NCI-H2227 treated with DMSO at 0.1 percent for 48 hours (cell line): ENCODE data around the gene HIVEP1.
A peak's percentile ranks its signal among the peaks of the same experiment; 100 is the strongest.

Experiments used
- DNase-seq: peaks from one replicate; lab custom pipeline; 2025; lab: John Stamatoyannopoulos, UW

HIVEP1 gene

DNA sequence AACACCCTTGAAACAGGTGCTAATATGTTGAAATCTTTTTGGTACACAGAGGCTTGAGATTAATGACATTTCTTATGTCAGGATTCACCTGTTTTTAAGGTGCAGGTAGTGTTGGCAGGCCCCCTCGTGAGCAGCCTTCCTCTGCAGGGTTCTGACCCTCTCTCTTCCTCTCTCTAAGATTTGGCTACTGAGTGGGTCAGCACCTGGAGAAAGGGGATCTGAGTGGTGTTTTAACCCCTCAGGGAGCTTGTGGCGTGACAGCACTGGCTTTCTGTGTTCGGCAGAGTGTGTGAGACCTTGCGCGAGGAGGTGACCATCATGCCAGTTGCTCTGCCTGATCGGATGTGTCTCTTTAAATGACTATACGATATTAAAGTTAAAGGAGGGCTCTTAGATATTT, 37.1 kb downstream of the HIVEP1 start:
- DNase-seq = no peak

DNA sequence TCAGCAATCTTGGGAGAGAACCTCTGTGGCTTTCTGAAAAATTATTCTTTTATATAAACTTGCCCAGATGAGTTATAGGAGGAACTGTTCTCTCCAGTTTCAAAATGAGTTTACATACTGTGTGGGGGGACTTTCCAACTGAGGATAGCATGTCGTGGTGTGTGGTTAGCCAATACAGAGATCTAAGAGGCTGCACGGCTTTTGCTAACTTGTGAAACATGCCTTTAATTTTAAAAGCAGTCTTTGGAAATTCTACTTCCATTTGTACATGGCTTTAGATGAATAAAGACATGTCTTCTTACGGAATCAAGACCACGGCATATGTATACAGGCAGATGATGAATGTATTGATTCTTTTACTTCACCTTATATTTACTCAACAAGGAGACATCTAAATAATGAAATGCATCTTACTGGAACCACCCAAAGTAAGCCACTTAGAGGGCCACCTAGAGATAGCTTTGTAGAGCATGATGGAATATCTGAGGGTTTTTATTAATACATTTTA, 39.8 kb downstream of the HIVEP1 start:
- no peak for DNase-seq

GRCh38 chr6:12058172-12058961, 46.3 kb downstream of the HIVEP1 start:
- no peak for DNase-seq

DNA sequence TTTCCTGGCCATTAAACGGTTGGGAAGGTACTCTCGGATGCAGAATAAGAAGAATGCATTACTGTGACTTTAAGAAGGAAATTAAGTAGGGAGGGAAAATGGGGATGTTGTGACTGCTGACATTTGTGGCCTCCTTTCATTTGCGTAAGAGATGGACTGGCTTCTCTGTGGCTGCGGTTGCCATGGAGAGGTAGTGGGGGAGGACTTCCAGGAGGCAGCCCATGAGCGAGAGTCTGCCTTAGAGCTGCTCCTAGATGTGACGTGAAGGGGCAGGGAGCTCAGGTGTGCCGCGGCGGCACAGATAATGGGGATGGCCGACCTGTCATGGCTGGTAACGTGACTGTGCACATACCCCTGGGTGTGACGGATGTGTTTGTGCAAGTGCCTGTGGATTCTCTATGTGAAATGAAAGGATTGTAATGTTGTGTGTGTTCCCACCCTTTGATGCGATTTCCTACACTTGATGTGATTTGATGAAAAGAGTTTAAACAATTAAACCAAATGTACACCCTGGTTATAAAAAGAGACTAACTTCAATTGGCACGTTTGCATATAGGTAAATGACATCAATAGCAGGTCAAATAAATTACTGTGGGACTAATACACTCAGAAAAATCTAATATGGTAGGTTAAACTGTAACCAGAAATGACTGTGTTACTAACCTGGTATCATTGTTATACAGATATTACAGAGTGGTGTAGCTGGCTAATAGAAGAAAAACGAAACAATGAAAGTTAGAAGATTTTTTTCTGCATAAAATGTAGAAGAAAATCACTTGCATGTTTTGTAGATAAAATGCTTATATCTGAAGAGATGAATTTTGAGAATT, 48.9 kb downstream of the HIVEP1 start:
- peak; percentile 86 for DNase-seq

- DNase-seq = no peak
Measured at GRCh38 chr6:12062605-12063004, 50.5 kb downstream of the HIVEP1 start.

DNA sequence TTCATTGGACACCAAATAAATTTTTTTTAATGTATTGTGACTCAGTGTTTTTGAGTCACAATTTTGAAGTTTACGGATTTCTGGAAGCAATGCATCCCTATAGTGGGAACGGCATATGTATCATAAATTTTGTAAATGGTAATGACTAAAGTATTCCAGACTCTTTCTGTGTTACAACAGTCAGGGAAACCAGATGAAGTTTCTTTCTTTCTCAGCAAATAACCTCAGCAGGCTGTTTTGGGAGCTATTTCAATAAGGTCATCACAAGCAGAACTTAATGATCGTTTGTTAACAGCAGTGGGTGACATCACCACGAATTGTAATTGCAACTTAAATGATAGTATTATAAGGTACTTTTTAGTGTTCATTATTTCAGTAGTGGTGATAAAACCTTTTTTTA, 52.0 kb downstream of the HIVEP1 start:
- no peak for DNase-seq

DNA sequence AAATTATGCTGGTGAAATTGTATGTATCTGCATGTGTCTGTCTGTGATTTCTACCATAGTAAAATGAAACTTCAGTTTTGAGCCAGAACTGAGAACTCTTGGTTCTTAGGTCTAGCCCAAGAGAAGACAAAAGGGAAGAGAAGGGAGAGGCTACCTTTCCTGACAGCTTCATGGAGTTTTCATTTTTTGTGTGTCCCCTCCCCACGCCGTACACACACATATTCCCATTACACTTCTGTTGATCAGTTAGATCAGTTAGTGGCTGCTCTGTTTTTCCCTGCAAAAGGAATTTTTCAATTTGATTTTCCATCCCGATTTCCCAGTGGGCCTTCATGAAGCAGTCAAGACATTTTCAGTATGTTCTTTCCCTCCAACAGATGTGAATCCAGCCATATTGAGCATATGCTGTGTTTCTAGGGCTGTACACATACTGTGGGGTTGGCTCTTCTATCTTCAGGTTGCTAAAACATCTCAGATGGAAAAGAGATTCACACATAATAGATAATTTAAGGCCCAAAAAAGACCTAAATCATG, 52.5 kb downstream of the HIVEP1 start:
- DNase-seq = no peak

- DNase-seq = no peak
Measured at GRCh38 chr6:12065321-12066140, 53.4 kb downstream of the HIVEP1 start.

DNA sequence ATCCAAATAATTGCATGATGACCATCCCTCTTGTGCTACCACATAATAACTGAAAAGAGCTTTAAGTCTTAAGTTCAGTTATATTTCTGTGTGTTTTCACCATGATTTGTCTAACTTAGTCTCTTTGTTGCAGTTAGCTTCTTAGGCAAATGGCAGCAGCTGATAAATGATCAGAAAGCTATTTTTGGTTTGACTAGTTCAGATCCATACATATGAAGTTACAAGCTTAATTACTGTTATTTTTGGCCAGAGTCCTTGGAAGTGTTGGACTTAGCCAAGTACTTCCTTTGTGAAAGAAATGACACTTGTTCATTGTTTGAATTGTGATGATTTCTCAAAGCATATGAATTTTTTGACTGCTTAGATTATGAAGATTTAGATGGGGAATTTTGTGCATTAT, 54.2 kb downstream of the HIVEP1 start:
- no peak for DNase-seq

DNA sequence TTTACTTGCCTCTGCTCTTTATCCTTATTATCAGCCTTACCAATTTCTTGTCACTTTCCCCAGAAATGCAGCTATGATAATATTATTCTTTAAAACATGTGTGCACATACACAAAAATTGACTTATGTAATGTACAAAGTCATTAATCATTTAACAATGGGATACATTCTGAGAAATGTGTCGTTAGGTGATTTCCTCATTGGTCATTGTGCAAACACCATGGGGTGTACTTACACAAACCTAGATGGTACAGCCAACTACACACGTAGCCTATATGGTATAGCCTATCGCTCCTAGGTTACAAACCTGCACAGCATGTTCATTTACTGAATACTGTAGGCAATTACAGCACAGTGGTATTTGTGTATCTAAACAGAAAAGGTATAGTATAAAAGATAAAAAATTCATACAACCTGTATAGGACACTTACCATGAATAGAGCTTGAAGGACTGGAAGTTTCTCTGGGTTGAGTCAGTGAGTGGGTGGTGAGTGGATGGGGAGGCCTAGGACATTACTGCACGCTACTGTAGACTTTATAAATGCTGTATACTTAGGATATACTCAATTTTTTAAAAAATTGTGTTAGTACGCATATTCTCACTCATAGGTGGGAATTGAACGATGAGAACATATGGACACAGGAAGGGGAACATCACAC, 56.9 kb downstream of the HIVEP1 start:
- DNase-seq = no peak

DNA sequence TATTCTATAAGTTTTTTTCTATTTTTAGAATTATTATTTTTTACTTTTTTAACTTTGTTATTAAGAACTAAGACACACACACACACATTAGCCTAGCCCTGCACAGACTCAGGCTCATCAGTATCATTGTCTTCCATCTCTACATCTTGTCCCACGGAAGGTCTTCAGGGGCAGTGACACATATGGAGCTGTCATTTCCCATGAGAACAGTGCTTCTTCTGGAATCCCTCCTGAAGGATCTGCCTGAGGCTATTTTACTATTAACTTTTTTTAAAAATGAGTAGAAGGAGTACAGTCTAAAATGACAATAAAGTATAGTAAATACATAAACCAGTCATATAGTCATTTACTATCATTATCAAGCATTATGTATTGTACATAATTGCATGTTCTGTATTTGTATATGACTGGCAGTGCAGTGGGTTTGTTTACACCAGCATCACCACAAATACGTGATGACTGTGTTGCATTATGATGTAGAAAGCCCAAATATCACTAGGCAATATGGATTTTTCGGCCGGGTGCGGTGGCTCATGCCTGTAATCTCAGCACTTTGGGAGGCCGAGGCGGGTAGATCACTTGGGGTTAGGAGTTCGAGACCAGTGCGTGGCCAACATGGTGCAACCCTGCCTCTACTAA, 57.9 kb downstream of the HIVEP1 start:
- no peak for DNase-seq

DNA sequence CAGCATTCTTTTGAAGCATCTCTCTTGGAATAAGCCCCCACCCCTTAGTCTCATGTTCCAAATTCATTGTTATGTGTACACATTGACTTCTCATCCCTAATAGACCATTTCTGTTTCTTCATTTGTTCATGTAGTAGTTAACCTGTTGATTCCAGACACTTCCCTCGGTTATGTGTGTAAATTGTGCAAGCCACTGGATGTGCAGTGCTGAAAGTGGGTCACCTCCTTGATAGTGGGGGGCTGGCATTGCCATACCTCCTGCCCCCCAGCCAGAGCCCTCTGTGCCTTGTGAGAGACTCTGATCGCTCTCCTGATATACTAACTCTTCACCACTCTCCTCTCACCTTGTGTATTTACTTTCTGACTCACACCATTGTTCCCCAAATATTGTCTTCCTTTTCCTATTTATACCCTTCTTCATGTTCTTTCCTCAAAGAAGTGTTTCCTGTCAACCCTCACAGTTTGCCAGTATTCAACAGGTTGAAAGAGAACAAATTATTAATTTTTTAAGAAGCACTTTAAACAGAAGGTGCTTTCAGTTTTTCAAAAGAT, 59.0 kb downstream of the HIVEP1 start:
- no peak for DNase-seq

GRCh38 chr6:12075067-12075563, 63.0 kb downstream of the HIVEP1 start:
- no peak for DNase-seq

- no peak for DNase-seq
Measured at GRCh38 chr6:12077021-12077710, 65.1 kb downstream of the HIVEP1 start.

DNA sequence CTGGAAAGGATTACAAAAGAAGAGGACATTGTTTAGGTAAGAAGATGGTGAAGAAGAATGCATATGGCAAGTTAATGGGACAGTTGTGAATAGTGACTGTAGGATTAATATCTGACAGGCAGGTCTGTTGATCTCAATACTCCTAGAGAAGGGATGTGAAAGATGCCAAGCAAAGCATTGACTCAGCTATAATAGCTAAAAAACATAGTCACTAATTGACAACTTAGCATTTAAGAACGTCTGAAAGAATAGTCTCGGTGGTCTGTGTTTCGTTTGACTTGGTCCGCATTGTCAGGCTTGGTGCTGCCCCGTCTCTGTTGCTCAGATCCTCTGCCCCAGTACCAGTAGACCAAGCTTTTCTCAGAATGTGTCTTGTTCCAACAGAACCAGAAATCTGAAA, 65.9 kb downstream of the HIVEP1 start:
- no peak for DNase-seq

DNA sequence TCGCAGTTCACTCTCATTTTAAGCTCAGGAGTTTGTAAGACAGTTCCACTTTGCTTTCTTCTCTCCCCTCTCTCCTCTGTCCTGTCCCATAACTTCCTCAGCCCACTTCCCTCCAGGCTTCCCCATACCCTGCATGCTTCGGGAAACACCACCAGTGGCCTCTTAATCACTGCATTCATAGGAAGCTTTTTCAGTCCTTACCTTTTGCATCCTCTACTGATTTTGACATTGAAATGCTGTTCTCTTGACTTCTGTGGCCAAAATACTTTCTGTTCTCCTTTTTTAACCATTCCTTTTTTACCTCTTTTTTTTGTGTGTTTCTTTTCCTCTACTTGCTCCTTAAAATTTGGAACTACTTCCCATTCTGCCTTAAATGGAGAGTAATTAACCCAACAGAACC, 69.7 kb downstream of the HIVEP1 start:
- DNase-seq = no peak

DNA sequence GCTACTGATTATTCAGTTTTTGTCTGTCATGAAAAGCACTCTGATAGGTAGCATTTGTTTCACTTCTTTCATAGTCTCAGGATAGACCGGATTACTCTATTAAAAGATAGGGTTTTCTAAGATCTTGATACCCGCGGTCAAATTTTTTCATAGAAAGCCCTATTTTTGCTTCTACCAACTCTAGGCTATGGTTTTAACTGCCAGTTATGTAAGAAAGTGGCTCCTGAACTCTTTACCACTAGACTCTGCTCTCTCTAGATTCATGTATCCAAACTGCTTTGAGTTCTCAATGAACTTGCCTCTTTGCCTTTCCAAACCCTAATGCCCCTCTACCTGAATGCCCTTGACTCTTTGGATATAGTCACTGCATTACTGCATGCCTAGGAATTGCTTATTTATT, 70.3 kb downstream of the HIVEP1 start:
- DNase-seq = no peak

GRCh38 chr6:12083302-12083701, 71.2 kb downstream of the HIVEP1 start:
- DNase-seq = no peak

DNA sequence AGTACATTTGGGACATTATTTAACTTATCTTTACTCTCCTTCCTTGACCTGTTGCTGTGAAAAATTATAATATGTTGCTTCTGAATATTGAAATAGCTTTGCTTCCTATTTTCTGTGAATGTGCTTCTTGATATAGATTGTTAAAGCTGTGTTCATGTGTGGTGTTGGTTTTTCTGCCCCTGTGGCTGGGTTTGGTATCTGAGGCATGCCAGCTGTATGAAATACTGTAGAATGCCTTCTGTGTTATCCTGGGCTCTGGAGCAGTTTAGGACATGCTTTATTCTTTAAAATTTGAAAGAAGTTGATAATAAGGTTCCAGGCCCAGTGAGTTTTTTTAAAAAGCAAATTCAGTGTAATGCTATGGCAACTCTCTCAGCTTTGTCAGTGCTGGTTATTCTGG, 71.7 kb downstream of the HIVEP1 start:
- DNase-seq = no peak

DNA sequence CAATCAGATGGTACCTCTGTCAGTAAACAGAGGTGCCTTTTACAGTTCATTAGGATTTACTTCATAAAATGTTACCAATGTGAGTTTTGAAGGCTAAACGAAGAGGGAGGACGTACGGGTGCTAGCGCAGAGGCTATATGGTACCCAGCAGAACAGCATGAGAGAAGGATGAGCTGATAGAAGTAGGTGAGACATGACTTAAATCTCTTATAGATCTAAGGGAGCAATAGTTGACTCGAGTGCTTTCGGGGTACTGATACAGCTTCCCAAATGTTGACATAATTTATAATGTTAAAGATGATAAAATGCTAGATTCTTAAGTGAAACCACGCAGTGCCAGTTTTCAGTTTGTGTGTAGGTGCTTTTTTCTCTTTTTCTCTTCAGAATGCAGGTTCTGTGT, 72.6 kb downstream of the HIVEP1 start:
- no peak for DNase-seq
